NCI-H510A (cell line): Measurements from ENCODE around the gene DIRAS1.
"Not testable (repeated sequence)": the region's sequence is repeated elsewhere in the genome, so short reads cannot be mapped to it uniquely, and the experiment has no call there.

Source experiments
- DNase-seq: peaks from one replicate; lab custom pipeline; 2025; lab: John Stamatoyannopoulos, UW

Gene DIRAS1

DNA sequence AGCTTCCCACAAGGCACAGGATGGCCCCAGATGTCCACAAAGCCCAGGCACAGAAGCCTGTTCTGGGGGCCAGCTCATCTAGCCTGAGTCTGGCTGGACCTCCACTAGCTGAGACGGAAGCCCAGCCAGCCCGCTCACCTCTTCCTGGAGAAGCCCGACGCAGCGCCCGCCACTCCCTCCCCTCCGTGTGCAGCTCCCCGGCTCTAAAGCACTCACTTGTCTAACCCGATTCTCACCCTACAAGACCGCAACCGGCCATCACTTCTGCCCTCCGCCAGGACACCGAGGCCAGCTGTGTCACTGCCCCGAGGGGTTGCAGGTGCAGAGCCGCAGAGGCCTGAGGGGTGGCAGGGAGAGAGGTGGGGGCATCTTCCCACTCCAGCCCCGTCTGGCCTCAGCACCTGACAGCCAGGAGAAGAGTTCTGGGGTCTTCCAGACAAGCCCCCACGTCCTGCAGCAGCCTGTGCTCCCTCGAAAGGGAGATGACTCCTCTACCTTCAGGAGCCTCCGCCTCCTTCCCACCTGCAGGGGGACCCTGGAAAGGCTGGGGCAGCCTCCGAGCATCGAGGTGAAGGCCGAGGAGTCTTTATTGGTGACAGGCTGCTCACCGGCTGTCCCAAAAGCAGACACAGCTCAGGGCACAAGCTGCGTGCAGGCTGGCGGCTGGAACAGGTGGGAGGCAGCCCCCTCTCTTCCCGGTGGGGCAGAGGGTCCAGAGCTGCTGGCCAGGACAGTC is 5.9 kb upstream of the DIRAS1 start:
- DNase-seq = no peak

DNA sequence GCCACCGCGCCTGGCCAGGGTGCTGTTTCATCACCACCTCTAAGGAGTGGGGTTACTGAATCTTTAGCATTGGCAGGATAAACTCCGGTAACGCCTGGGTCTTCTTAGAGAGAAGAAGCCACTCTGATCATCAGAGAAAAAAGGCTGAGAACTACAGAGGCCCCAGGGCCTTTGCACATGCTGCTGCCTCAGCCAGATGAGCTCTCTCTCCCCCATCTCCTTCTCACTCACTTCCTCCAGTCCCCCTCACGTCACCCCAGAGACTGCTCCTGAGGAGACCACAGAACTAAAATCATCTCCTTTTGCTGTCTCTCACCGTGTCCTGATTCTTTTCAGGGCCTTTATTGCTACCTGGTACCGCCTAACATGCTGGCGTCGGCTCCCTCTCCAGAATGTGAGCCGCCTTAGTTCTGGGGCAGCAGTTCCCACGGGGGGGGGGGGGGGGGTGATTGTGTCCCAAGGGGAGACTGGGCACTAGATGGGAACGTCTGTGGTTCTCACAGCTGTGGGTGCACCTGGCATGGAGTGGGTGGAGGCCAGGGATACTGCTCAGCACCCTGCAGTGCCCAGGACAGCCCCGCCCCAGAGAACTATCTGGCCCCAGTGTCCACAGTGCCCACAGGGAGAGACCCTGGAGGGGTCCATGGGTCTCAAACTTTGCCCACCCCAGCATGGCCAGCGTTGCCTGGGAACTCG is 5.1 kb upstream of the DIRAS1 start:
- no peak for DNase-seq

GRCh38 chr19:2724148-2724557 is 3.0 kb upstream of the DIRAS1 start:
- DNase-seq = no peak

GRCh38 chr19:2723747-2724146 is 2.6 kb upstream of the DIRAS1 start:
- DNase-seq = no peak

DNA sequence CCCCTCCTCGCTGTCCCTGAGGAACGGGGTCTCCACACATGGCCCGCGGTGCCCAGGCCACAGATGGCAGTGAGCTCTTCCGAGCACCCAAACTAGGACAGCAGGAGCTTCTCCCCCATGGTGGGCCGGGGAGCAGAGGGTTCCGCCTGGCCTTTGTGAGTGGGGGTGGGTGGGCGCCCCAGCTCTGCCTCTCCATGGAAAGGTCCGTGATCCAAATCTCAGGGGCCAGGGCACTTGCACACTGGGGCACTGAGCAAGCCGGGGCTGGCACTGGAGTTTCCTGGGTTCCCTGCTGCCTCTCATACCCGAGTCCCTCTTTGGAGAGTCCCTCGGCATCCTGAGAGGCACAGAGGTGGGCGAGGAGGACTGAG is 2.2 kb upstream of the DIRAS1 start:
- DNase-seq = no peak

DNA sequence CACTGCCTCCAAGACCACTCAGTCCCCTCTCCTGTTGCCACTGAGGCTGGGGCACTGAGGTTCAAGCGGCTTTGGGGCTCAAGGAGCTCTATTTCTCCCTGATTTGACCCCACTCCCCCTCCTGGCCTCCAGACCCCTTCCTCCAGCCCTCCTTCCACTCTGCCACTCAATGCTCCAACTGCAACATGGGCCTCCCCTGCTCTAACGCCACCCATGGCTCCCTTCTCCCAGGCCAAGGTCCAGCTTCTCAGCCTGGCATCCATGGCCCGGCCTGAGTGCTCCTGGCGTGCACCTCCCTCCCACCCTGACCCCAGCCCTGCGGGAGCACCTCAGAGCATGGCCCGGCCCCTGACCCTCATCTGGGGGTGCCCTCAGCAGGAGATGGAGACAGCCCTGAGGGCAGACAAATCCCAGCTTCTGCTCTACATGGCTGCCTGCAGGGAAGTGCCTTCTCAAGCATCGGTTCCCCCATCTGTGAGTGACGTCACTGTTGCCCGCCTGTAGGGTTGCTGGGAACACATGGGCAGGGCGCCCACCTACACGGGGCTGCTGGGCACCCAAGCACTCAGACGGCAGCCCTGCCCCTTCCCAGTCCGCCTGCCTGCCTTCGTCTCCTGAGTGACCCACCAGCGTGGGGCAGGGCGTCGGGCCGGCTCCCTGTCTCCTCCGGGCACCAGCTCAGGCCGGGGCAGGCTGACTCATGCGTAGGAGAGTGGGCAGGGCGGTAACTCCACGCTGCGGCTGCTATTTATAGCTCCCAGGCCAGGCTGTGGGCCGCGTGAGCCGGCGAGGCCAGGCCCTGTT is 1.6 kb upstream of the DIRAS1 start:
- DNase-seq = no peak

DNA sequence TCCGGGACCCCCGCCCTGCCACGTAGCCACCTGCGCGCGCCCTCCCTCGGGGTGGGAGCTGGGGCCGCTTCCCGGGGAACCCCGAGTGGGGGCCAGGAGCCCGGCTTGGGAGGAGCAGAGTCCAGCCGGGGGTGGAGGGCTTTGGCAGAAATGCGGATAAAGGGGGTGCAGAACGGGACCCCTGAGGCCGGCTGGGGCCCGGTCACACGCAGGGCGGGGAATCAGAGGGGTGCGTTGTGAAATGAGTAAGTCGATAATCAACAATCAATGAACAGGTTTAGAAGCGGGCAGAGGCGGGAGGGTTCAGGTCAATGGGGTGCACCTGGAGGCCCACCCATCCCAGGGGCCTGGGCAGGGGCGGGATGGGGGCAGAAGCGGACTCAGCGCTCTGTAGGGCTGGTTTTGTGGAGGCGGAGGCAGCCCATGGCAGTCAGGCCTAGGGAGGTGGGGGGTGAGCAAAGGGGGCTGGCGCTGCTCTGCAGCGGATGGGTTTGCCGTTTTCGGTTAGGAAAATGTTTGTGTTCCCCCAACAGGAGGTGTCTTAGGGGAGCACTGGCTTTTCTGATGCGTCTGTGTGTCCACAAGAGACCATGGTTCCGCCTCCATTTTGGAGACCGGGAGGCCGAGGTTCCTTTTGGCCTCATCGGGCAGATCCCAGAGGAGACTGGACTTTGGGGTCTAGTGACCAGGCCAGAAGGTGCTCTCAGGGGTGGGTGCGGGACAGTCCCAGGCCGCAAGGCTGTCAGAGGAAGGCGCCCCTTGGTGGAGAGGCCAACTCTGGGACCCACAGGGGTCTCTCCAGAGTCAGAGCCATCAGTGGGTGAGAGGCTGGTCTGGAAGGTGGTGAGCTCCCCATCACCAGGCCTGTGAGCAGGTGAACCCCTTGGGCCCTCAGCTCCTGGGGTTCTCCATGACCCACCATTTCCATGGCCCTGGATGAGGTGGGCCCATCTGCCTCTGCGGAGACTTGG is 683 bp upstream of the DIRAS1 start:
- DNase-seq = no peak

- DNase-seq = no peak
These were observed 1.0 kb downstream of the DIRAS1 start for GRCh38 chr19:2719920-2720776.

DNA sequence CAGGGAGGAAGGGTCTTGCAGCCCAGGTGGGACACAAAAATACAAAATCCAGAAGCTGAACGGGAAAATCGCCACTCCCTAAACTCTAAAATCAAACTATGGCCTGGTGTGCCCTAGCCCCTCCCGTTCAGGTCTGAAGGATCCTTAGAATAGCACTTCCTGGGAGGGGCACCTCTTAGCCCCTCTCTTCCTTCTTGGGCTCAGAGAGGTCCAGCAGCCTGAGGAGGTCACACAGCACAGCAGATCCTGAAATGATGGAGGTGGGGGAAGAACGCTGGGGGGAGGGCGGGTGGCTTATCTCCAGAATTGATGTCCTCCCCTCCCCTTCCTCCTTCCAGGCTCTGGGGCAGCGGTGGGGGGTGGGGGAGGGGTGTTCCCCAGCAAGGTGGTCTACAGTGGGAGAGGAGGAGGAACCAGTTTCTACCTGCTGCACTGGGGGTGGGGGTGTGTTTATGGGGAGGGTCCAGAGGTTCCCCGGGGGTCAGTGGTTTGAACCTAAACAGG is 1.9 kb downstream of the DIRAS1 start:
- no peak for DNase-seq

DNA sequence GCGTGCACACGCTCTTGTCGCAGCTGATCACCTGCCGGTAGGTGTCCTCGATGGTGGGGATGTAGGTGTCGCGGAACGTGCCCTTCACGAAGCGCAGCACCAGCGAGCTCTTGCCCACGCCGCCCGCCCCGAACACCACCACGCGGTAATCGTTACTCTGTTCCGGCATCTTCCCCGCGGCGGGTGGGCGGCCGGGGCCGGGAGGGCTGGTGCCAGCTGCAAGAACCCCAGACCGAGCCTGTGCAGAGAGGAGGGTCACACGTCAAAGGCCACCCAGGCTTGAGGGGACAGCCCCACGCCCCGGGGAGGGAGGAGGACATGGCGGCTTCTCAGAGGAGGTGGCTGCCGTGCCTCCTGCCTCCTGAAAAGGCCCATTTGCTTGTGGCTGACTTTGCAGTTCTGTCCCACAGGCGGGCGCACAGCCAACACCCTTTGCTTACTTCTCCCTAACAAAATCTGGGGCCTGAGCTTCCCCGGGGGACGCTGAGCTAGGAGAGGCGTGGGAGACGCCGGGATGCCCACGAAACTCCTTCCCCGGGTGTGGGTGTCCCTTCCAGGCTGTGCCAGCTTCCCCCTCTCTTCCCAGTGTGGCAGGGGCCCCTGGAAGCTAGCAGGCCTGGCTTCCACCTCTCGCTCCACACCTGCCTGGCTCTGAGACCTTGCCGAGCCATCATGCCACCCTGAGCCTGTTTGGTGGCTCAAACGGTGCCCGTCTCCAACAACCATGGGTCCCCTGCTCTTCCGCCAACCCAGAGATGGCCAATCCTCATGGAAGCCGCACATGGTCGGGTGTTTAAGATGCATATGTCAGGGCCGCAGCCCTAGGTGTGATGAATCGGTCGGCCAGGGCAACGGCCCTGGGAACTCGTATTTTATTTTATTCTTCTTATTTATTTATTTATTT is 3.3 kb downstream of the DIRAS1 start:
- DNase-seq = no peak

DNA sequence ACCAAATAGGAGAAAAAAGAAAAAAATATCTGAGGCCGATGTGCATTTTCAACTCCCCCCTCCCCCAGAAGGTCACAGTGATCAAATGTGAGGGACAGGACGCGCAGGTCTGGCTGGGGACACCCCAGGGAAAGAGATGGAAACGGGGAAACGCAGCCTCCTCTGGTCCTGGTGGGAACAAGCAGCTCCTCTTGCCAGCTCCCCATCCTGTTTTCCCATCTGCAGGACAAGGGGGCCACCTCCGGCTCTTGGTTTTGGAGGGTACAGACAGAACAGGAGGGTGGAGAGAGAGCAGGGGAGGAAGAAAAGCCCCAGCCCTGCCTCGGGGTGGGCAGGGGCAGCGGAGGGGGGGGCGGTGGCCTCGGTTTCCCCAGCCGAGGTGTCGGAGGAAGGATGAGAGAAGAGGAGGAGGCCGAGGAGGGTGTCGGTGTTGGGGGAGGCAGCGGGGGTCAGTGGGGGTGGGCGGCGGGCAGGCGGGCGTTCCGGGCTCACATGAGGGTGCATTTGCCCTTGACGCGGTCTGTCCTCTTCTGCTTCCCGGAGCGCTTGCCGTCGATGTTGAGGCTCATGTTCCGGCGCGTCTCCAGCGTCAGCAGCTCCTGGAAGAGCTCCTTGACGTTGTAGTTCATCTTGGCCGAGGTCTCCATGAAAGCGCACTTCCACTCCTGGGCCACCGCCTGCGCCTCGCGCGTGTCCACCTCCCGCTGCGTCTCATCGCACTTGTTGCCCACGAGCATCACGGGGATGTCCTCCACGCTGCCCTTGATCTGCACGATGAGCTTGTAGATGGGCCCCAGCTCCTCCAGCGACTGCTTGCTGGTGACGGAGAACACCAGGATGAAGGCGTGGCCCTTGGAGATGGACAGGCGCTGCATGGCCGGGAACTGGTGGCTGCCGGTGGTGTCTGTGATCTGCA is 4.2 kb downstream of the DIRAS1 start:
- no peak for DNase-seq

GRCh38 chr19:2716275-2716650 is 4.9 kb downstream of the DIRAS1 start:
- DNase-seq = no peak

GRCh38 chr19:2715470-2716274 is 5.5 kb downstream of the DIRAS1 start:
- DNase-seq = no peak

GRCh38 chr19:2714531-2715269 is 6.5 kb downstream of the DIRAS1 start:
- DNase-seq = no peak

GRCh38 chr19:2714102-2714501 is 7.1 kb downstream of the DIRAS1 start:
- DNase-seq = not testable (repeated sequence)

DNA sequence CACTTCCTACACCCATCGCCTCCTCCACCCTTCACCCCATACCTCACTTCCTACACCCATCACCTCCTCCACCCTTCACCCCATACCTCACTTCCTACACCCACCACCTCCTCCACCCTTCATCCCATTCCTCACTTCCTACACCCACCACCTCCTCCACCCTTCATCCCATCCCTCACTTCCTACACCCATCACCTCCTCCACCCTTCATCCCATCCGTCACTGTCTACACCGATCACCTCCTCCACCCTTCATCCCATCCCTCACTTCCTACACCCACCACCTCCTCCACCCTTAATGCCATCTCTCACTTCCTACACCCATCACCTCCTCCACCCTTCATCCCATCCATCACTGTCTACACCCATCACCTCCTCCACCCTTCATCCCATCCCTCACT is 8.0 kb downstream of the DIRAS1 start:
- not testable (repeated sequence) for DNase-seq

- no peak for DNase-seq
These were observed 9.3 kb downstream of the DIRAS1 start for GRCh38 chr19:2711875-2712205.
